NCI-H1105 treated with DMSO at 0.1 percent for 48 hours (cell line): ENCODE results near the gene CLEC4M.
"Not testable (repeated sequence)": the region's sequence is repeated elsewhere in the genome, so short reads cannot be mapped to it uniquely, and the experiment has no call there.

Experiments
- DNase-seq: peaks from one replicate; lab custom pipeline; 2025; lab: John Stamatoyannopoulos, UW

Gene CLEC4M

GRCh38 chr19:7811989-7812388 lies 48.9 kb downstream of the CLEC4M start:
- no peak for DNase-seq

- DNase-seq = no peak
Measured at GRCh38 chr19:7815325-7815724, 52.3 kb downstream of the CLEC4M start.

DNA sequence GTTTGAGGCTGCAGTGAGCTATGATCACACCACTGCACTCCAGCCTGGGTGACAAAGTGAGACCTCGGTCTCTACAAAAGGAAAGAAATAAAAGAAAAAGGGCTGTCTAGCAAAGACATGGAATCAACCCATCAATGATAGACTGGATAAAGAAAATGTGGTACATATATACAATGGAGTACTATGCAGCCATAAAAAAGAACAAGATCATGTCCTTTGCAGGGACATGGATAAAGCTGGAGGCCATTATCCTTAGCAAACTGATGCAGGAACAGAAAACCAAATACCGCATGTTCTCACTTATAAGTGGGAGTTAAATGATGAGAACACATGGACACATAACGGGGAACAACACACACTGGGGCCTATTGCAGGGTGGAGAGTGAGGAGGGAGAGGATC lies 53.0 kb downstream of the CLEC4M start:
- DNase-seq = not testable (repeated sequence)

DNA sequence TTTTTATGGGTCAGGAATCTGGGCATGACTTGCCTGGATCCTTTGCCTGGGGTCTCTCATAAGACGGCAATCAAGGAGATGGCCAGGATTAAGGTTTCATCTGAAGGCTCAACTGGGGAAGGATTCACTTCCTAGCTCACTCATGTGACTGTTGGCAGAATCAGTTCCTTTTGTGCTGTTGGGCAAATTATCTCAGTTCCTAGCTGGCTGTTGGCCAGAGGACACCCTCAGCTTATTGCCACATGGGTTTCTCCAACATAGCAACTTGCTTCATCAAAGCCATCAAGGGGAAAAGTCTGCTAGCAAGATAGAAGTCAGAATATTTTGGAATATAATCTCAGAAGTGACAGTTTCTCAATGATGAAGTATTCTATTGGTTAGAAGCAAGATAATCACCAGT lies 54.8 kb downstream of the CLEC4M start:
- DNase-seq = no peak

- no peak for DNase-seq
Measured at GRCh38 chr19:7818806-7819205, 55.8 kb downstream of the CLEC4M start.
